GM21723 (cell line): ENCODE measurements around the gene GAREM2.

Experiments used
- ATAC-seq: cut with Tn5 transposase; IDR thresholded peaks from one replicate; pipeline ENCODE4 v1.9.1; 2021; ENCODE audit warnings: mild to moderate bottlenecking, moderate library complexity; ENCODE audit not compliant: unreplicated experiment

Gene GAREM2

GRCh38 chr2:26169226-26169625 lies 3.7 kb upstream of the GAREM2 start:
- ATAC-seq, result no peak

- no peak for ATAC-seq
Observed at GRCh38 chr2:26169681-26170414, 3.0 kb upstream of the GAREM2 start.

GRCh38 chr2:26170795-26171194 lies 2.1 kb upstream of the GAREM2 start:
- ATAC-seq, result no peak

- no peak for ATAC-seq
Observed at GRCh38 chr2:26172189-26172870, 558 bp upstream of the GAREM2 start.

- ATAC-seq, result no peak
Observed at GRCh38 chr2:26173776-26174482, 1.0 kb downstream of the GAREM2 start.

- ATAC-seq, result no peak
Observed at GRCh38 chr2:26174691-26175465, 2.0 kb downstream of the GAREM2 start.

GRCh38 chr2:26175466-26176278 lies 2.8 kb downstream of the GAREM2 start:
- ATAC-seq, result no peak

GRCh38 chr2:26176279-26176615 lies 3.4 kb downstream of the GAREM2 start:
- ATAC-seq, result no peak

GRCh38 chr2:26177122-26177521 lies 4.2 kb downstream of the GAREM2 start:
- ATAC-seq, result no peak

GRCh38 chr2:26178246-26178645 lies 5.4 kb downstream of the GAREM2 start:
- no peak for ATAC-seq

GRCh38 chr2:26178746-26179436 lies 6.0 kb downstream of the GAREM2 start:
- ATAC-seq, result no peak

- no peak for ATAC-seq
Observed at GRCh38 chr2:26179446-26179913, 6.6 kb downstream of the GAREM2 start.

- no peak for ATAC-seq
Observed at GRCh38 chr2:26182441-26182840, 9.6 kb downstream of the GAREM2 start.

GRCh38 chr2:26182887-26183630 lies 10.2 kb downstream of the GAREM2 start:
- ATAC-seq, result no peak

- ATAC-seq, result no peak
Observed at GRCh38 chr2:26184121-26184520, 11.2 kb downstream of the GAREM2 start.

GRCh38 chr2:26184555-26185303 lies 11.8 kb downstream of the GAREM2 start:
- peak; percentile 80 for ATAC-seq

GRCh38 chr2:26185304-26185928 lies 12.5 kb downstream of the GAREM2 start:
- no peak for ATAC-seq
